Measurements from ENCODE around the gene PRSS1.

PRSS1 gene

GRCh38 chr7:142782922-142783900 is 33.9 kb downstream of the PRSS1 start:
- no peaks in the 10 kb centered on the region for H3K9me3 ChIP-seq (ENCODE audit: control insufficient read depth in 5 of 5, low read length in 5 of 5)
- peaks cover 0 to 8% (median 4%) of the 10 kb centered on the region in 5 donors for H3K4me1 ChIP-seq (ENCODE audit: control insufficient read depth in 5 of 5, insufficient read depth in 5 of 5, low read length in 5 of 5)
- no peaks in the 10 kb centered on the region for H3K36me3 ChIP-seq (ENCODE audit: control insufficient read depth in 5 of 5, insufficient read depth in 5 of 5, low read length in 5 of 5)
- peak overlapping the region in 1 of 5 donors; percentile 17 for H3K9ac ChIP-seq (ENCODE audit: low read length in 5 of 5)
- peaks cover 0 to 13% (median 5%) of the 10 kb centered on the region in 5 donors for H3K27me3 ChIP-seq (ENCODE audit: control insufficient read depth in 5 of 5, insufficient read depth in 4 of 5, low read length in 5 of 5)
- H3K27ac ChIP-seq (ENCODE audit: low read depth, low read length), result no peak overlapping the region
- peak overlapping the region; percentile 38 to 52 (median 48) for H3K4me3 ChIP-seq (ENCODE audit: low read depth in 1 of 5, low read length in 5 of 5)

GRCh38 chr7:142784096-142784495 is 34.8 kb downstream of the PRSS1 start:
- Histone ChIP-seq H3K27me3 (ENCODE audit: control insufficient read depth in 5 of 5, insufficient read depth in 4 of 5, low read length in 5 of 5) (peaks cover 0 to 13% (median 5%) of the 10 kb centered on the region in 5 donors), H3K9me3 (ENCODE audit: control insufficient read depth in 5 of 5, low read length in 5 of 5) (no peaks in the 10 kb centered on the region), H3K9ac (ENCODE audit: low read length in 5 of 5) (no peak overlapping the region), H3K4me1 (ENCODE audit: control insufficient read depth in 5 of 5, insufficient read depth in 5 of 5, low read length in 5 of 5) (peaks cover 0 to 8% (median 4%) of the 10 kb centered on the region in 5 donors), H3K4me3 (ENCODE audit: low read depth in 1 of 5, low read length in 5 of 5) (no peak overlapping the region), H3K36me3 (ENCODE audit: control insufficient read depth in 5 of 5, insufficient read depth in 5 of 5, low read length in 5 of 5) (no peaks in the 10 kb centered on the region), H3K27ac (ENCODE audit: low read depth, low read length) (no peak overlapping the region)

- Histone ChIP-seq H3K9me3 (ENCODE audit: control insufficient read depth in 5 of 5, low read length in 5 of 5) (no peaks in the 10 kb centered on the region), H3K4me1 (ENCODE audit: control insufficient read depth in 5 of 5, insufficient read depth in 5 of 5, low read length in 5 of 5) (peaks cover 0 to 8% (median 4%) of the 10 kb centered on the region in 5 donors), H3K27ac (ENCODE audit: low read depth, low read length) (no peak overlapping the region), H3K9ac (ENCODE audit: low read length in 5 of 5) (no peak overlapping the region), H3K27me3 (ENCODE audit: control insufficient read depth in 5 of 5, insufficient read depth in 4 of 5, low read length in 5 of 5) (peaks cover 0 to 14% (median 5%) of the 10 kb centered on the region in 5 donors), H3K4me3 (ENCODE audit: low read depth in 1 of 5, low read length in 5 of 5) (no peak overlapping the region), H3K36me3 (ENCODE audit: control insufficient read depth in 5 of 5, insufficient read depth in 5 of 5, low read length in 5 of 5) (no peaks in the 10 kb centered on the region)
Observed at GRCh38 chr7:142784716-142785115, 35.4 kb downstream of the PRSS1 start.

GRCh38 chr7:142785841-142786250 is 36.6 kb downstream of the PRSS1 start:
- H3K9me3 ChIP-seq (ENCODE audit: control insufficient read depth in 5 of 5, low read length in 5 of 5), result no peaks in the 10 kb centered on the region
- no peak overlapping the region for H3K9ac ChIP-seq (ENCODE audit: low read length in 5 of 5)
- H3K4me1 ChIP-seq (ENCODE audit: control insufficient read depth in 5 of 5, insufficient read depth in 5 of 5, low read length in 5 of 5), result peaks cover 0 to 8% (median 4%) of the 10 kb centered on the region in 5 donors
- no peaks in the 10 kb centered on the region for H3K36me3 ChIP-seq (ENCODE audit: control insufficient read depth in 5 of 5, insufficient read depth in 5 of 5, low read length in 5 of 5)
- peaks cover 0 to 14% (median 3%) of the 10 kb centered on the region in 5 donors for H3K27me3 ChIP-seq (ENCODE audit: control insufficient read depth in 5 of 5, insufficient read depth in 4 of 5, low read length in 5 of 5)
- H3K4me3 ChIP-seq (ENCODE audit: low read depth in 1 of 5, low read length in 5 of 5), result no peak overlapping the region
- no peak overlapping the region for H3K27ac ChIP-seq (ENCODE audit: low read depth, low read length)

GRCh38 chr7:142787034-142787768 is 37.9 kb downstream of the PRSS1 start:
- H3K4me1 ChIP-seq (ENCODE audit: control insufficient read depth in 5 of 5, insufficient read depth in 5 of 5, low read length in 5 of 5), result peaks cover 0 to 8% (median 4%) of the 10 kb centered on the region in 5 donors
- H3K27me3 ChIP-seq (ENCODE audit: control insufficient read depth in 5 of 5, insufficient read depth in 4 of 5, low read length in 5 of 5), result peaks cover 0 to 14% (median 3%) of the 10 kb centered on the region in 5 donors
- H3K27ac ChIP-seq (ENCODE audit: low read depth, low read length), result no peak overlapping the region

GRCh38 chr7:142787783-142788182 is 38.5 kb downstream of the PRSS1 start:
- no peak overlapping the region for H3K27ac ChIP-seq (ENCODE audit: low read depth, low read length)
- H3K27me3 ChIP-seq (ENCODE audit: control insufficient read depth in 5 of 5, insufficient read depth in 4 of 5, low read length in 5 of 5), result peaks cover 0 to 17% (median 9%) of the 10 kb centered on the region in 5 donors
- no peak overlapping the region for H3K4me3 ChIP-seq (ENCODE audit: low read depth in 1 of 5, low read length in 5 of 5)
- no peak overlapping the region for H3K9ac ChIP-seq (ENCODE audit: low read length in 5 of 5)
- peaks cover 0 to 7% (median 4%) of the 10 kb centered on the region in 5 donors for H3K4me1 ChIP-seq (ENCODE audit: control insufficient read depth in 5 of 5, insufficient read depth in 5 of 5, low read length in 5 of 5)
- H3K36me3 ChIP-seq (ENCODE audit: control insufficient read depth in 5 of 5, insufficient read depth in 5 of 5, low read length in 5 of 5), result no peaks in the 10 kb centered on the region
- H3K9me3 ChIP-seq (ENCODE audit: control insufficient read depth in 5 of 5, low read length in 5 of 5), result no peaks in the 10 kb centered on the region

More at GRCh38 chr7:142787034-142787768, 37.9 kb downstream of the PRSS1 start:
- no peak overlapping the region for H3K4me3 ChIP-seq (ENCODE audit: low read depth in 1 of 5, low read length in 5 of 5)
- H3K9me3 ChIP-seq (ENCODE audit: control insufficient read depth in 5 of 5, low read length in 5 of 5), result no peaks in the 10 kb centered on the region
- no peak overlapping the region for H3K9ac ChIP-seq (ENCODE audit: low read length in 5 of 5)
- no peaks in the 10 kb centered on the region for H3K36me3 ChIP-seq (ENCODE audit: control insufficient read depth in 5 of 5, insufficient read depth in 5 of 5, low read length in 5 of 5)

GRCh38 chr7:142788303-142789289 is 39.3 kb downstream of the PRSS1 start:
- no peaks in the 10 kb centered on the region for H3K9me3 ChIP-seq (ENCODE audit: control insufficient read depth in 5 of 5, low read length in 5 of 5)
- no peak overlapping the region for H3K9ac ChIP-seq (ENCODE audit: low read length in 5 of 5)
- H3K4me1 ChIP-seq (ENCODE audit: control insufficient read depth in 5 of 5, insufficient read depth in 5 of 5, low read length in 5 of 5), result no peaks in the 10 kb centered on the region
- H3K36me3 ChIP-seq (ENCODE audit: control insufficient read depth in 5 of 5, insufficient read depth in 5 of 5, low read length in 5 of 5), result no peaks in the 10 kb centered on the region
- H3K27ac ChIP-seq (ENCODE audit: low read depth, low read length), result no peak overlapping the region
- H3K4me3 ChIP-seq (ENCODE audit: low read depth in 1 of 5, low read length in 5 of 5), result no peak overlapping the region
- H3K27me3 ChIP-seq (ENCODE audit: control insufficient read depth in 5 of 5, insufficient read depth in 4 of 5, low read length in 5 of 5), result peaks cover 0 to 24% (median 12%) of the 10 kb centered on the region in 5 donors

- H3K27me3 ChIP-seq (ENCODE audit: control insufficient read depth in 5 of 5, insufficient read depth in 4 of 5, low read length in 5 of 5), result peaks cover 3 to 28% (median 13%) of the 10 kb centered on the region in 5 donors
- H3K9me3 ChIP-seq (ENCODE audit: control insufficient read depth in 5 of 5, low read length in 5 of 5), result no peaks in the 10 kb centered on the region
- H3K9ac ChIP-seq (ENCODE audit: low read length in 5 of 5), result no peak overlapping the region
- H3K36me3 ChIP-seq (ENCODE audit: control insufficient read depth in 5 of 5, insufficient read depth in 5 of 5, low read length in 5 of 5), result no peaks in the 10 kb centered on the region
- H3K4me3 ChIP-seq (ENCODE audit: low read depth in 1 of 5, low read length in 5 of 5), result no peak overlapping the region
- H3K4me1 ChIP-seq (ENCODE audit: control insufficient read depth in 5 of 5, insufficient read depth in 5 of 5, low read length in 5 of 5), result no peaks in the 10 kb centered on the region
- H3K27ac ChIP-seq (ENCODE audit: low read depth, low read length), result no peak overlapping the region
Observed at GRCh38 chr7:142789441-142789840, 40.2 kb downstream of the PRSS1 start.

- no peak overlapping the region for H3K27ac ChIP-seq (ENCODE audit: low read depth, low read length)
- no peaks in the 10 kb centered on the region for H3K4me1 ChIP-seq (ENCODE audit: control insufficient read depth in 5 of 5, insufficient read depth in 5 of 5, low read length in 5 of 5)
- peaks cover 8 to 28% (median 13%) of the 10 kb centered on the region in 5 donors for H3K27me3 ChIP-seq (ENCODE audit: control insufficient read depth in 5 of 5, insufficient read depth in 4 of 5, low read length in 5 of 5)
- H3K9me3 ChIP-seq (ENCODE audit: control insufficient read depth in 5 of 5, low read length in 5 of 5), result no peaks in the 10 kb centered on the region
- no peak overlapping the region for H3K4me3 ChIP-seq (ENCODE audit: low read depth in 1 of 5, low read length in 5 of 5)
- no peaks in the 10 kb centered on the region for H3K36me3 ChIP-seq (ENCODE audit: control insufficient read depth in 5 of 5, insufficient read depth in 5 of 5, low read length in 5 of 5)
- H3K9ac ChIP-seq (ENCODE audit: low read length in 5 of 5), result no peak overlapping the region
Observed at GRCh38 chr7:142790056-142790455, 40.8 kb downstream of the PRSS1 start.
